GM19455 (cell line): ENCODE data around the gene SMIM3.
"Not testable (repeated sequence)": the region's sequence is repeated elsewhere in the genome, so short reads cannot be mapped to it uniquely, and the experiment has no call there.

ENCODE experiments used
- ATAC-seq: cut with Tn5 transposase; IDR thresholded peaks from one replicate; pipeline ENCODE4 v1.9.1; 2021; ENCODE audit not compliant: unreplicated experiment

SMIM3 gene

GRCh38 chr5:150778517-150779396, at the start of gene SMIM3:
Gene SMIM3 (plus strand): TSS chr5:150778757. CDS start chr5:150795441, 16,684 bp downstream.
- ATAC-seq: no peak

- ATAC-seq: no peak
Observed at GRCh38 chr5:150729859-150730258, 48.7 kb upstream of the SMIM3 start.

GRCh38 chr5:150731669-150732242, 46.8 kb upstream of the SMIM3 start:
- no peak for ATAC-seq

GRCh38 chr5:150734579-150735384, 43.8 kb upstream of the SMIM3 start:
- ATAC-seq: no peak

GRCh38 chr5:150738862-150739261, 39.7 kb upstream of the SMIM3 start:
- no peak for ATAC-seq

GRCh38 chr5:150740992-150741391, 37.6 kb upstream of the SMIM3 start:
- no peak for ATAC-seq

- ATAC-seq: not testable (repeated sequence)
Observed at GRCh38 chr5:150742455-150743141, 36.0 kb upstream of the SMIM3 start.

- ATAC-seq: not testable (repeated sequence)
Observed at GRCh38 chr5:150743142-150743488, 35.4 kb upstream of the SMIM3 start.

GRCh38 chr5:150750469-150750868, 28.1 kb upstream of the SMIM3 start:
- ATAC-seq: no peak

- ATAC-seq: no peak
Observed at GRCh38 chr5:150751096-150751891, 27.3 kb upstream of the SMIM3 start.

- ATAC-seq: no peak
Observed at GRCh38 chr5:150753463-150753862, 25.1 kb upstream of the SMIM3 start.

- no peak for ATAC-seq
Observed at GRCh38 chr5:150753863-150754262, 24.7 kb upstream of the SMIM3 start.

- no peak for ATAC-seq
Observed at GRCh38 chr5:150757087-150757649, 21.4 kb upstream of the SMIM3 start.

- ATAC-seq: peak; percentile 36
Observed at GRCh38 chr5:150758203-150758530, 20.4 kb upstream of the SMIM3 start.

GRCh38 chr5:150758531-150759333, 19.8 kb upstream of the SMIM3 start, which contains the start of gene DCTN4:
Gene DCTN4 (minus strand): TSS chr5:150759017. CDS start chr5:150758993, 24 bp downstream.
- ATAC-seq: peak; percentile 97

GRCh38 chr5:150759334-150759583, 19.3 kb upstream of the SMIM3 start:
- no peak for ATAC-seq

GRCh38 chr5:150762211-150762610, 16.3 kb upstream of the SMIM3 start:
- no peak for ATAC-seq

- no peak for ATAC-seq
Observed at GRCh38 chr5:150763023-150763769, 15.4 kb upstream of the SMIM3 start.

GRCh38 chr5:150764530-150764929, 14.0 kb upstream of the SMIM3 start:
- ATAC-seq: no peak
